Endothelial cell of umbilical vein (primary cell): ENCODE data around the gene CKLF.
"Not testable (repeated sequence)": the region's sequence is repeated elsewhere in the genome, so short reads cannot be mapped to it uniquely, and the experiment has no call there.

ENCODE experiments used
- CTCF ChIP-seq, 2 donors: IDR thresholded peaks; 1 replicate in 1 of 2; 2 replicates in 1 of 2; pipeline ENCODE4 v1.5.1; 2011; ENCODE audit warnings: low read length in 2 of 2, mild to moderate bottlenecking in 2 of 2, moderate library complexity in 2 of 2, control low read depth in 1 of 2, inconsistent platforms in 1 of 2, low read depth in 1 of 2; ENCODE audit not compliant: insufficient read depth in 1 of 2; ENCODE audit errors: extremely low read depth in 1 of 2
- EZH2 ChIP-seq: IDR thresholded peaks from 2 replicates; pipeline ENCODE4 v1.6.1; 2012; ENCODE audit warnings: borderline replicate concordance, low read depth, mild to moderate bottlenecking, moderate library complexity, low read length, inconsistent platforms; ENCODE audit not compliant: severe bottlenecking
- GATA2 ChIP-seq: IDR thresholded peaks from 2 replicates; pipeline ENCODE4 v1.7.0; 2011; ENCODE audit warnings: low read depth, mild to moderate bottlenecking, moderate library complexity, mixed read lengths, low read length; ENCODE audit not compliant: insufficient read length, insufficient read depth
- JUN ChIP-seq: IDR thresholded peaks from 2 replicates; pipeline ENCODE4 v1.6.1; 2011; ENCODE audit warnings: borderline replicate concordance, low read depth; ENCODE audit not compliant: insufficient read length, insufficient read depth
- POLR2A ChIP-seq: IDR thresholded peaks from 2 replicates; pipeline ENCODE4 v1.6.1; 2012; ENCODE audit warnings: low read depth, mild to moderate bottlenecking, control low read depth, low read length
- POLR2AphosphoS5 ChIP-seq: IDR thresholded peaks from 2 replicates; pipeline ENCODE4 v1.6.1; 2012; ENCODE audit warnings: low read depth, mild to moderate bottlenecking, control low read depth, low read length, moderate library complexity; ENCODE audit not compliant: insufficient read depth

- TF ChIP-seq CTCF (IDR thresholded peaks at IDR 0.05; ENCODE audit: extremely low read depth in 1 of 2, insufficient read depth in 1 of 2, low read depth in 1 of 2, low read length in 2 of 2); POLR2AphosphoS5; POLR2A; EZH2; JUN; GATA2: not testable (repeated sequence)
Observed at GRCh38 chr16:66514980-66515595, 37.3 kb upstream of the CKLF start.
